Measurements from ENCODE around the gene TSEN15. TPM values are rescaled to one million over a fixed set of nuclear protein-coding genes. Genes with fewer than 3 reads are reported as not detected.

Gene TSEN15
- total and polyA plus RNA-seq, 9 of the 15 experiments (the other 6 are each of a cell fraction or from before 2014, with no cell fraction given): 25.6 to 121 (median 91.3) TPM

DNA sequence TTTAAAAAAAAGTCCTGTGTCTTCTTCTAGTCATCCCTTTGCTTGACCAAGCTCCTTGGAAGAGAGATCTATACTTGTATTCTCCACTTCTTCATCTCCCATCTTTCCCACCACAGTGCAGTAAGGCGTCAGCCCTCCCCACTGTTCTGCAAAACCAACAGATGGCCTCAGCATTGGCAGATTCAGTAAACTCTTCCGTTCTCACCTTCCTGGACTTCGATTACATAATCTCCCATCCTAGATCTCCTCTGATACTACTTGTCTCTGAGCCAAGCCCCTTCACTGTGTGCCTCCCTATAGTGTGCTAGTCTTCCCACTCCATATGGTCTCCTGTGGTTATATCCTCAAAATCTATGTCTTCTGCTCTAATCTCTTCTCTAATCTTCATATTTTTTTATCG is 12.4 kb upstream of the TSEN15 start:
- no peak overlapping the region for H3K9ac ChIP-seq (ENCODE audit: insufficient read depth in 1 of 2, low read depth in 2 of 2, low read length in 2 of 2)
- no peaks in the 10 kb centered on the region for H3K9me1 ChIP-seq (ENCODE audit: control insufficient read depth, insufficient read depth, low read length)
- DNase-seq (ENCODE audit: extremely low read depth in 1 of 4, low spot score in 3 of 4): no peak
- no peaks in the 10 kb centered on the region for H3K9me3 ChIP-seq (replicated peaks; ENCODE audit: control insufficient read depth, insufficient read depth, low read depth, low read length)
- ATAC-seq: no peak
- TF ChIP-seq EP300 (IDR thresholded peaks at IDR 0.05; ENCODE audit: low read length) (0 out of 2 replicates have a peak, but pooled peaks have one; percentile 7), SIN3A (IDR thresholded peaks at IDR 0.05; ENCODE audit: borderline replicate concordance in 2 of 2, control insufficient read depth in 1 of 2, low read depth in 2 of 2, low read length in 2 of 2) (no peak), DIDO1 (tag; IDR thresholded peaks at IDR 0.05; ENCODE audit: low read depth) (0 out of 2 replicates have a peak, but pooled peaks have one; percentile 9)
- TF ChIP-seq, protein P1, sequence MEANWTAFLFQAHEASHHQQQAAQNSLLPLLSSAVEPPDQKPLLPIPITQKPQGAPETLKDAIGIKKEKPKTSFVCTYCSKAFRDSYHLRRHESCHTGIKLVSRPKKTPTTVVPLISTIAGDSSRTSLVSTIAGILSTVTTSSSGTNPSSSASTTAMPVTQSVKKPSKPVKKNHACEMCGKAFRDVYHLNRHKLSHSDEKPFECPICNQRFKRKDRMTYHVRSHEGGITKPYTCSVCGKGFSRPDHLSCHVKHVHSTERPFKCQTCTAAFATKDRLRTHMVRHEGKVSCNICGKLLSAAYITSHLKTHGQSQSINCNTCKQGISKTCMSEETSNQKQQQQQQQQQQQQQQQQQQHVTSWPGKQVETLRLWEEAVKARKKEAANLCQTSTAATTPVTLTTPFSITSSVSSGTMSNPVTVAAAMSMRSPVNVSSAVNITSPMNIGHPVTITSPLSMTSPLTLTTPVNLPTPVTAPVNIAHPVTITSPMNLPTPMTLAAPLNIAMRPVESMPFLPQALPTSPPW (CRISPR knock-in tag; IDR thresholded peaks at IDR 0.05): peak; percentile 22; the same call in 1 of the 2 replicates
- TF ChIP-seq, protein P2, sequence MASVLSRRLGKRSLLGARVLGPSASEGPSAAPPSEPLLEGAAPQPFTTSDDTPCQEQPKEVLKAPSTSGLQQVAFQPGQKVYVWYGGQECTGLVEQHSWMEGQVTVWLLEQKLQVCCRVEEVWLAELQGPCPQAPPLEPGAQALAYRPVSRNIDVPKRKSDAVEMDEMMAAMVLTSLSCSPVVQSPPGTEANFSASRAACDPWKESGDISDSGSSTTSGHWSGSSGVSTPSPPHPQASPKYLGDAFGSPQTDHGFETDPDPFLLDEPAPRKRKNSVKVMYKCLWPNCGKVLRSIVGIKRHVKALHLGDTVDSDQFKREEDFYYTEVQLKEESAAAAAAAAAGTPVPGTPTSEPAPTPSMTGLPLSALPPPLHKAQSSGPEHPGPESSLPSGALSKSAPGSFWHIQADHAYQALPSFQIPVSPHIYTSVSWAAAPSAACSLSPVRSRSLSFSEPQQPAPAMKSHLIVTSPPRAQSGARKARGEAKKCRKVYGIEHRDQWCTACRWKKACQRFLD (CRISPR knock-in tag; IDR thresholded peaks at IDR 0.05): no peak
- no peak overlapping the region for H3K4me2 ChIP-seq (ENCODE audit: insufficient read depth, low read length)
- 35% methylated on average over 4 of the region's 4 CpGs for whole genome bisulfite sequencing (ENCODE audit: insufficient coverage, low coverage, missing lambda C conversion rate)
- intact Hi-C loops (cut with micrococcal nuclease) (no loop called here), in situ Hi-C loops (cut with MboI) (no loop called here)
- no peak for FAIRE-seq
- no peaks in the 10 kb centered on the region for H4K20me1 ChIP-seq (replicated peaks; ENCODE audit: control insufficient read depth, insufficient read depth, low read length)
- H2AFZ ChIP-seq (ENCODE audit: low read depth, low read length): peak overlapping the region; percentile 24; the same call in 1 of the 2 replicates
- H3K79me2 ChIP-seq (ENCODE audit: control insufficient read depth, insufficient read depth, low read length): peaks cover 39% of the 10 kb centered on the region
- ChIA-PET POLR2A (interaction anchor here (1.1 to 1.3 kb wide), 2 partner anchors 12 to 22 kb away, joined by 3 to 8 read pairs; partner anchors contain the start of gene TSEN15), CTCF (ENCODE audit: low intra/inter-chr PET ratio) (no interaction called here)
- no peaks in the 10 kb centered on the region; the same call in 2 of the 3 replicates for H3K36me3 ChIP-seq (ENCODE audit: control insufficient read depth, insufficient read depth, low read length)
- peaks cover 18 to 21% of the 10 kb centered on the region in 2 experiments for H3K4me1 ChIP-seq (replicated peaks in 1 of 2; ENCODE audit: control insufficient read depth in 2 of 2, insufficient read depth in 2 of 2, low read length in 2 of 2)
- no peak overlapping the region for H3K27ac ChIP-seq (ENCODE audit: extremely low read depth, low read depth, low read length)
- H3K27me3 ChIP-seq (ENCODE audit: control insufficient read depth in 2 of 2, insufficient read depth in 2 of 2, low read length in 2 of 2): no peaks in the 10 kb centered on the region
- no TSS peak for BruUV-seq (replicated peaks)
- H3K4me3 ChIP-seq: no peak overlapping the region

Measured in K562 (cell line).